ENCODE results near the gene KIF26B.

DNA sequence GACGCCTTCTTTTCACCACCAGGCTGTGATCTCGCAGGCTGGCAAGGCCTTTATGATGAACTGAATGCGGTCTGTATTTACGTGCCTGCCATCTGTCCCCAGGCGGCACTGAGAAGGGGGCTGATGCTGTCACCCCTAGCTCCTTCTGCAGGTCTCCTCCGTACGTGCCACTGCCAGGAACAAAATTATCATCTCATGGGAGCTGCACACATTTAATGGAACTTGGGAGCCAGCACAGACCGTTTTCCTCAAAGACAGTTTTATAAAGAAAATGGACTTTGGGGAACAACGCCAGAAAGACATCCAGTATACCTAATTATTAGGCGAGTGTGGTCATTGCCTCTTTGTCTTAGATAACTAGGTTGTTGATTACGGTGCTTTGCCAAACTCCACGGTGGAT is 434.5 kb downstream of the KIF26B start:
- TF ChIP-seq, protein P1, sequence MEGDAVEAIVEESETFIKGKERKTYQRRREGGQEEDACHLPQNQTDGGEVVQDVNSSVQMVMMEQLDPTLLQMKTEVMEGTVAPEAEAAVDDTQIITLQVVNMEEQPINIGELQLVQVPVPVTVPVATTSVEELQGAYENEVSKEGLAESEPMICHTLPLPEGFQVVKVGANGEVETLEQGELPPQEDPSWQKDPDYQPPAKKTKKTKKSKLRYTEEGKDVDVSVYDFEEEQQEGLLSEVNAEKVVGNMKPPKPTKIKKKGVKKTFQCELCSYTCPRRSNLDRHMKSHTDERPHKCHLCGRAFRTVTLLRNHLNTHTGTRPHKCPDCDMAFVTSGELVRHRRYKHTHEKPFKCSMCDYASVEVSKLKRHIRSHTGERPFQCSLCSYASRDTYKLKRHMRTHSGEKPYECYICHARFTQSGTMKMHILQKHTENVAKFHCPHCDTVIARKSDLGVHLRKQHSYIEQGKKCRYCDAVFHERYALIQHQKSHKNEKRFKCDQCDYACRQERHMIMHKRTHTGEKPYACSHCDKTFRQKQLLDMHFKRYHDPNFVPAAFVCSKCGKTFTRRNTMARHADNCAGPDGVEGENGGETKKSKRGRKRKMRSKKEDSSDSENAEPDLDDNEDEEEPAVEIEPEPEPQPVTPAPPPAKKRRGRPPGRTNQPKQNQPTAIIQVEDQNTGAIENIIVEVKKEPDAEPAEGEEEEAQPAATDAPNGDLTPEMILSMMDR (IDR thresholded peaks at IDR 0.05; ENCODE audit: poor library complexity, severe bottlenecking): no peak
- TF ChIP-seq POLR2AphosphoS5 (IDR thresholded peaks at IDR 0.05) (no peak), RAD21 (conservative IDR thresholded peaks at IDR 0.05) (no peak), EZH2 (IDR thresholded peaks at IDR 0.05; ENCODE audit: borderline replicate concordance, insufficient read depth, low read length, poor library complexity, severe bottlenecking) (no peak), EP300 (conservative IDR thresholded peaks at IDR 0.05; ENCODE audit: poor library complexity, severe bottlenecking) (no peak), TAF1 (IDR thresholded peaks at IDR 0.05; ENCODE audit: low read depth) (no peak), MXI1 (conservative IDR thresholded peaks at IDR 0.05; ENCODE audit: poor library complexity, severe bottlenecking) (no peak), SMC3 (conservative IDR thresholded peaks at IDR 0.05; ENCODE audit: poor library complexity) (no peak)
- TF ChIP-seq, protein P2, sequence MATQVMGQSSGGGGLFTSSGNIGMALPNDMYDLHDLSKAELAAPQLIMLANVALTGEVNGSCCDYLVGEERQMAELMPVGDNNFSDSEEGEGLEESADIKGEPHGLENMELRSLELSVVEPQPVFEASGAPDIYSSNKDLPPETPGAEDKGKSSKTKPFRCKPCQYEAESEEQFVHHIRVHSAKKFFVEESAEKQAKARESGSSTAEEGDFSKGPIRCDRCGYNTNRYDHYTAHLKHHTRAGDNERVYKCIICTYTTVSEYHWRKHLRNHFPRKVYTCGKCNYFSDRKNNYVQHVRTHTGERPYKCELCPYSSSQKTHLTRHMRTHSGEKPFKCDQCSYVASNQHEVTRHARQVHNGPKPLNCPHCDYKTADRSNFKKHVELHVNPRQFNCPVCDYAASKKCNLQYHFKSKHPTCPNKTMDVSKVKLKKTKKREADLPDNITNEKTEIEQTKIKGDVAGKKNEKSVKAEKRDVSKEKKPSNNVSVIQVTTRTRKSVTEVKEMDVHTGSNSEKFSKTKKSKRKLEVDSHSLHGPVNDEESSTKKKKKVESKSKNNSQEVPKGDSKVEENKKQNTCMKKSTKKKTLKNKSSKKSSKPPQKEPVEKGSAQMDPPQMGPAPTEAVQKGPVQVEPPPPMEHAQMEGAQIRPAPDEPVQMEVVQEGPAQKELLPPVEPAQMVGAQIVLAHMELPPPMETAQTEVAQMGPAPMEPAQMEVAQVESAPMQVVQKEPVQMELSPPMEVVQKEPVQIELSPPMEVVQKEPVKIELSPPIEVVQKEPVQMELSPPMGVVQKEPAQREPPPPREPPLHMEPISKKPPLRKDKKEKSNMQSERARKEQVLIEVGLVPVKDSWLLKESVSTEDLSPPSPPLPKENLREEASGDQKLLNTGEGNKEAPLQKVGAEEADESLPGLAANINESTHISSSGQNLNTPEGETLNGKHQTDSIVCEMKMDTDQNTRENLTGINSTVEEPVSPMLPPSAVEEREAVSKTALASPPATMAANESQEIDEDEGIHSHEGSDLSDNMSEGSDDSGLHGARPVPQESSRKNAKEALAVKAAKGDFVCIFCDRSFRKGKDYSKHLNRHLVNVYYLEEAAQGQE (IDR thresholded peaks at IDR 0.05; ENCODE audit: borderline replicate concordance): no peak

All from neural cell (in vitro differentiated cells).